ENCODE measurements around the gene RNF41.
"Not testable (repeated sequence)": the region's sequence is repeated elsewhere in the genome, so short reads cannot be mapped to it uniquely, and the experiment has no call there.

The RNF41 gene

GRCh38 chr12:56212361-56212760 lies 9.4 kb downstream of the RNF41 start:
- no peak for DNase-seq (ENCODE audit: low read depth, low spot score)

GRCh38 chr12:56208006-56208405 lies 13.7 kb downstream of the RNF41 start:
- DNase-seq (ENCODE audit: low read depth, low spot score) = no peak

- no peak for DNase-seq (ENCODE audit: low read depth, low spot score)
Measured at GRCh38 chr12:56206452-56207166, 15.1 kb downstream of the RNF41 start.

GRCh38 chr12:56205445-56205844 lies 16.3 kb downstream of the RNF41 start:
- DNase-seq (ENCODE audit: low read depth, low spot score) = no peak

GRCh38 chr12:56204275-56204674 lies 17.4 kb downstream of the RNF41 start:
- no peak for DNase-seq (ENCODE audit: low read depth, low spot score)

- DNase-seq (ENCODE audit: low read depth, low spot score) = no peak
Measured at GRCh38 chr12:56202838-56203237, 18.9 kb downstream of the RNF41 start.

- DNase-seq (ENCODE audit: low read depth, low spot score) = no peak
Measured at GRCh38 chr12:56202366-56202765, 19.4 kb downstream of the RNF41 start.

GRCh38 chr12:56198836-56199235 lies 22.9 kb downstream of the RNF41 start:
- DNase-seq (ENCODE audit: low read depth, low spot score) = no peak

GRCh38 chr12:56197921-56198635 lies 23.6 kb downstream of the RNF41 start:
- no peak for DNase-seq (ENCODE audit: low read depth, low spot score)

GRCh38 chr12:56196818-56197550 lies 24.7 kb downstream of the RNF41 start:
- not testable (repeated sequence) for DNase-seq (ENCODE audit: low read depth, low spot score)

GRCh38 chr12:56193025-56193578 lies 28.6 kb downstream of the RNF41 start:
- DNase-seq (ENCODE audit: low read depth, low spot score) = peak; percentile 29

- no peak for DNase-seq (ENCODE audit: low read depth, low spot score)
Measured at GRCh38 chr12:56192582-56192981, 29.1 kb downstream of the RNF41 start.

- DNase-seq (ENCODE audit: low read depth, low spot score) = no peak
Measured at GRCh38 chr12:56190695-56191155, 31.0 kb downstream of the RNF41 start.

- DNase-seq (ENCODE audit: low read depth, low spot score) = peak; percentile 63
Measured at GRCh38 chr12:56189918-56190694, 31.6 kb downstream of the RNF41 start.

GRCh38 chr12:56189099-56189917 lies 32.4 kb downstream of the RNF41 start, which contains the start of gene SMARCC2:
SMARCC2 (minus strand) TSS chr12:56189483; CDS start chr12:56189461, 22 bp downstream.
- peak; percentile 50 for DNase-seq (ENCODE audit: low read depth, low spot score)

- no peak for DNase-seq (ENCODE audit: low read depth, low spot score)
Measured at GRCh38 chr12:56188778-56189098, 33.0 kb downstream of the RNF41 start.

- no peak for DNase-seq (ENCODE audit: low read depth, low spot score)
Measured at GRCh38 chr12:56188131-56188777, 33.5 kb downstream of the RNF41 start.

GRCh38 chr12:56186957-56187356 lies 34.8 kb downstream of the RNF41 start:
- no peak for DNase-seq (ENCODE audit: low read depth, low spot score)

- DNase-seq (ENCODE audit: low read depth, low spot score) = no peak
Measured at GRCh38 chr12:56178347-56178746, 43.4 kb downstream of the RNF41 start.

GRCh38 chr12:56172839-56173238 lies 48.9 kb downstream of the RNF41 start:
- DNase-seq (ENCODE audit: low read depth, low spot score) = no peak

Data from brain pericyte (primary cell).